OCI-M1 (cell line): ENCODE measurements around the gene KLHL1.
A peak's percentile ranks its signal among the peaks of the same experiment; 100 is the strongest.

ENCODE experiments used
- DNase-seq: peaks from one replicate; lab custom pipeline; 2025; lab: John Stamatoyannopoulos, UW

The KLHL1 gene

DNA sequence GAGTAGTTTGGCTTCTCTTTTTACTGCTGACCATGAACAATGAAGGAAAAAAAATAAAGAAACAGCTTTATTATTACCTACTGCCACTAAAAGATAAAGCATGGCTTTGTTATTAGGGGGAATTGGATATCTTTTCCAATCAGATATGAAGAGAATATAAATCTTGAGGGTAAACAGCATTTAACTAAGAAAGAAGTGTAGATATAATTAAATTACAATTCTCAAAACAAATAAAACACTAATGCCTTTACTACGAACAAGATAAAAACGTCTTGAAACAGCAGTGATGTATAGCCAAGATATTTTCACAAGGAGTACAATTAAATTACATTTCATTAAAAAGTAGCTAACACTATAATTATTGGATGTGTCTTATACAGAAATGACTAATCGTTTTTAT lies 426.5 kb downstream of the KLHL1 start:
- no peak for DNase-seq

GRCh38 chr13:69677343-69677742 lies 430.9 kb downstream of the KLHL1 start:
- DNase-seq = no peak

GRCh38 chr13:69676286-69676685 lies 432.0 kb downstream of the KLHL1 start:
- DNase-seq = no peak

GRCh38 chr13:69660155-69660554 lies 448.1 kb downstream of the KLHL1 start:
- DNase-seq = peak; percentile 27

- no peak for DNase-seq
Observed at GRCh38 chr13:69657676-69658075, 450.6 kb downstream of the KLHL1 start.

DNA sequence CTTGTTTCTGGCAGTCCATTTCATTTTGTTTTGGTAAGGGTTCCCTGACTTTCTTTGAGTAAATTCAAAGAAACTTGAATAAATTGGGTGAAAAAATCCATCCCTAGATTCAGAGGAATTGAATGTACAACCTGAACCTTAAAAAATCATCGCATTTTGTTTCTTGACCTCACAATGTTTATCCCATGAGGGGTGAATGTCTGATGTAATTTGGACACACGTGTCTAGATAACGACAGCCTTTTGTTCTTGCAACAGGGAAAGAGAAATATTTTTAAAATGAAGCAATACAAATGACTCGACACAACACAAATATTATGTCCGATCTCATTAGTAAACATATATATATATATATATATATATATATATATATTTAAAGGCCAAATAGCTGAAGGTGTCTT lies 453.9 kb downstream of the KLHL1 start:
- DNase-seq = no peak
